Psoas muscle (tissue), 8 donors: ENCODE results near the gene TPGS2. TPM values are rescaled to one million over a fixed set of nuclear protein-coding genes. Genes with fewer than 3 reads are reported as not detected.

Experiments
- ATAC-seq, 4 donors: fragments of 200-7000 bp; cut with Tn5 transposase; one replicate each; pipeline ENCODE4 v1.9.1; 2020; ENCODE audit warnings: moderate library complexity in 3 of 4, mild to moderate bottlenecking in 2 of 4
- DNase-seq, 2 donors: peaks; one replicate each; pipeline ENCODE4 v3.0.0-alpha.2; 2020
- H3K27ac ChIP-seq: fragments of 200-600 bp; one replicate; pipeline ENCODE4 v1.8.0; 2022
- H3K27me3 ChIP-seq, 3 donors: fragments of 200-600 bp in 1 of 3; one replicate each; pipeline versions ENCODE4 v1.6.1 to v1.8.0; 2013 to 2022; ENCODE audit warnings: low read length in 2 of 3, mild to moderate bottlenecking in 2 of 3, moderate library complexity in 1 of 3; ENCODE audit not compliant: insufficient read depth in 3 of 3
- H3K36me3 ChIP-seq, 2 donors: fragments of 200-600 bp in 1 of 2; one replicate each; pipeline versions ENCODE4 v1.6.1 to v1.8.0; 2013 to 2022; ENCODE audit warnings: low read depth in 1 of 2, mild to moderate bottlenecking in 1 of 2, moderate library complexity in 1 of 2; ENCODE audit not compliant: insufficient read depth in 1 of 2
- H3K4me1 ChIP-seq: fragments of 200-600 bp; one replicate; pipeline ENCODE4 v1.8.0; 2022
- H3K4me3 ChIP-seq: fragments of 200-600 bp; one replicate; pipeline ENCODE4 v1.8.0; 2022; ENCODE audit warnings: mild to moderate bottlenecking
- H3K9me3 ChIP-seq: fragments of 200-600 bp; one replicate; pipeline ENCODE4 v1.8.0; 2022
- WGBS, 3 donors: extraction: QIAGEN DNeasy Blood & Tissue Kit; methylation state at CpG; one replicate each; pipeline versions ENCODE4 v1.1.6 to v1.1.7; 2013; 5-methylcytosine and 5-hydroxymethylcytosine counted together
- intact Hi-C, 2 donors: fragments of 100-400 bp; cut with DNase I; formaldehyde crosslinking; loops; one replicate each; pipeline versions ENCODE4 v1.11.0 to v1.14.2; 2022
- polyA plus RNA-seq, 3 donors: library from polyadenylated mRNA; stranded (reverse); fragments of 200-250 nt; gene quantifications; one replicate each; pipeline ENCODE4 v1.2.3, GENCODE V29; 2013
- total RNA-seq, 4 donors: library from RNA; stranded (reverse); fragmentation: NEBNext Ultra II Directional in 2 of 4; extraction: Animal tissue kit (Norgen Biotek cat#: 25700) in 2 of 4; gene quantifications; one replicate each; pipeline versions ENCODE4 v1.2.1 to v1.2.4, GENCODE V29; 2021 to 2023
- TF ChIP-seq, protein P1 (sequence below): fragments of 200-600 bp; IDR thresholded peaks from one replicate; pipeline ENCODE4 v1.8.0; 2022; ENCODE audit warnings: antibody characterized with exemption
- donor health status: healthy with polysubstance abuse.
- donor health status: DM: no; HTN: no; CAD: no; lungs with moderate emphysema.
- donor health status: Bipolar disorder and iron deficiency.
- donor health status: healthy.
- donor health status: DM: yes; HTN: yes; CAD: no.
- donor health status: DM: no; HTN: no; CAD: no.
- donor health status: DM: no; HTN: no; CAD: no.
- donor health status: DM: yes; HTN: yes; CAD: no.

TPGS2 gene
- total and polyA plus RNA-seq, 7 donors, result 8.8 to 17.7 (median 13.5) TPM

DNA sequence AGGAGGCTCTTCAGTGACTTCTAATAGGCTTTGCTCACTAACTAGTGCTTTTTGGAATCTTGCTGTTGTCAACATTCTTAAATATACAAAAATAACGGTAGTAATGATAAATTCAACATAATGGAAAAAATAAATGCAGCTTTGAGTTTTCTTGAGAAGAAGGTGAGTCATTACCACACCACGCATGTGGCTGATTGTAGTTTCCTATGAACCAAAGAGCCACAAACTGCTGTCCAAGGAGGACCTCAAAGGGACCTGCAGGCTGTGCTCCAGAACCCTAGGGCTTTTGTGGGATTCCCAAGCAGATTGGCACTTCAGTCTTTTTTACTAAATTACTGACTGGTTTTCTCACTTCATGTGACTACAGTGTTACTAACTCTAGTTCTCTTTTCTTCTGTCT lies 66.7 kb downstream of the TPGS2 start:
- WGBS, 3 donors, result 92 to 94% (median 94%) methylated on average over 2 of the region's 2 CpGs
- Histone ChIP-seq H3K27ac (no peak overlapping the region), H3K27me3 (no peaks in the 10 kb centered on the region), H3K9me3 (no peaks in the 10 kb centered on the region), H3K4me1 (no peaks in the 10 kb centered on the region), H3K36me3 (peaks cover 0 to 2% of the 10 kb centered on the region in 2 donors), H3K4me3 (no peak overlapping the region)
- intact Hi-C loops, result no loop called here
- ATAC-seq, result no peak
- DNase-seq, result no peak
- TF ChIP-seq, protein P1, sequence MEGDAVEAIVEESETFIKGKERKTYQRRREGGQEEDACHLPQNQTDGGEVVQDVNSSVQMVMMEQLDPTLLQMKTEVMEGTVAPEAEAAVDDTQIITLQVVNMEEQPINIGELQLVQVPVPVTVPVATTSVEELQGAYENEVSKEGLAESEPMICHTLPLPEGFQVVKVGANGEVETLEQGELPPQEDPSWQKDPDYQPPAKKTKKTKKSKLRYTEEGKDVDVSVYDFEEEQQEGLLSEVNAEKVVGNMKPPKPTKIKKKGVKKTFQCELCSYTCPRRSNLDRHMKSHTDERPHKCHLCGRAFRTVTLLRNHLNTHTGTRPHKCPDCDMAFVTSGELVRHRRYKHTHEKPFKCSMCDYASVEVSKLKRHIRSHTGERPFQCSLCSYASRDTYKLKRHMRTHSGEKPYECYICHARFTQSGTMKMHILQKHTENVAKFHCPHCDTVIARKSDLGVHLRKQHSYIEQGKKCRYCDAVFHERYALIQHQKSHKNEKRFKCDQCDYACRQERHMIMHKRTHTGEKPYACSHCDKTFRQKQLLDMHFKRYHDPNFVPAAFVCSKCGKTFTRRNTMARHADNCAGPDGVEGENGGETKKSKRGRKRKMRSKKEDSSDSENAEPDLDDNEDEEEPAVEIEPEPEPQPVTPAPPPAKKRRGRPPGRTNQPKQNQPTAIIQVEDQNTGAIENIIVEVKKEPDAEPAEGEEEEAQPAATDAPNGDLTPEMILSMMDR, result no peak

DNA sequence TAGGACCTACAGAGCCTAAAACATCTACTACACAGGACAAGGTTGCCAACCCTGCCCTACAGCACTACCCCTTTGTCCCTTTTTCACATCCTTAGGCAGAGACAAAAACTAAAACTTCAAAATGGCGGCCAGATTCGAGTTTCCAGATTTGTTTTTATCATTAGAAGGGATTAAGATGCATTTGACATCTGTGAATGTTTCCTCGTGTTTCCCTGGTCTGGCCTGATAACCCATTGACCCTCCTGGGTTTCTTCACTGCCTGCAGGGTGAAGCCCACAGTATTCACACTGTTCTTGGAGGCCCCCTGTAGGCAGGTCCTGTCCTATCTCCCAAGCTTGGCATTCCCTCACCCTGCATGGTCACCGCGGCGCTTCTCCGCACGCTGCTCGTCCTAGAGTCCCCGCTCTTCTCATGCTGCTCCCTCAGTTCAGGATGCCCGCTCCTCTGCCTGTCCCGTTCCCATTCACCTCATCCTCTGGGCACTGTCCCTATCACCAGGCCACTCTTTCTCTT lies 67.6 kb downstream of the TPGS2 start:
- DNase-seq (no peak), ATAC-seq (no peak)
- Histone ChIP-seq H3K27me3 (no peaks in the 10 kb centered on the region), H3K36me3 (peaks cover 0 to 2% of the 10 kb centered on the region in 2 donors), H3K9me3 (no peaks in the 10 kb centered on the region), H3K4me3 (no peak overlapping the region), H3K27ac (no peak overlapping the region), H3K4me1 (no peaks in the 10 kb centered on the region)
- TF ChIP-seq, protein P1, result no peak
- intact Hi-C loops, result no loop called here
- WGBS, 3 donors, result 90 to 95% (median 92%) methylated on average over 12 of the region's 12 CpGs

DNA sequence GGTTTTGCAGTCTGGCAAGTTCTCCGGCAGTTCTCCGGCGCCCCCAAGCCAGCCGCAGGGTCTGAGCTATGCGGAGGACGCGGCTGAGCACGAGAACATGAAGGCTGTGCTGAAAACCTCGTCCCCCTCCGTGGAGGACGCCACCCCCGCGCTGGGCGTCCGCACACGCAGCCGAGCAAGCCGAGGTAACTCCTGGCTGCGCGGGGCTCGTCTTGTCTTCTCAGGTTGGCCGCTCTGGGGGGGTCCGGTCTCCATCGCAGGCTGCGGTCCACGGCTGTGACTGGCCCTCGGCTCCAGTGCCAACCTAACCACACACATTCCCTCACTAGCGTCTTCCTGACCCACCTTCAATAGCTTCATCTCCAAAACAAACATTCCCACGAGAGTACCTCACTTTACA lies 68.2 kb downstream of the TPGS2 start:
- H3K9me3 ChIP-seq, result no peaks in the 10 kb centered on the region
- intact Hi-C loops, result no loop called here
- TF ChIP-seq, protein P1, result no peak
- DNase-seq, result no peak
- peaks cover 0 to 2% of the 10 kb centered on the region in 2 donors for H3K36me3 ChIP-seq
- H3K4me3 ChIP-seq, result no peak overlapping the region
- 95 to 97% (median 97%) methylated on average over 29 of the region's 29 CpGs for WGBS, 3 donors
- no peaks in the 10 kb centered on the region for H3K4me1 ChIP-seq
- no peak overlapping the region for H3K27ac ChIP-seq
- no peak for ATAC-seq
- no peaks in the 10 kb centered on the region for H3K27me3 ChIP-seq

DNA sequence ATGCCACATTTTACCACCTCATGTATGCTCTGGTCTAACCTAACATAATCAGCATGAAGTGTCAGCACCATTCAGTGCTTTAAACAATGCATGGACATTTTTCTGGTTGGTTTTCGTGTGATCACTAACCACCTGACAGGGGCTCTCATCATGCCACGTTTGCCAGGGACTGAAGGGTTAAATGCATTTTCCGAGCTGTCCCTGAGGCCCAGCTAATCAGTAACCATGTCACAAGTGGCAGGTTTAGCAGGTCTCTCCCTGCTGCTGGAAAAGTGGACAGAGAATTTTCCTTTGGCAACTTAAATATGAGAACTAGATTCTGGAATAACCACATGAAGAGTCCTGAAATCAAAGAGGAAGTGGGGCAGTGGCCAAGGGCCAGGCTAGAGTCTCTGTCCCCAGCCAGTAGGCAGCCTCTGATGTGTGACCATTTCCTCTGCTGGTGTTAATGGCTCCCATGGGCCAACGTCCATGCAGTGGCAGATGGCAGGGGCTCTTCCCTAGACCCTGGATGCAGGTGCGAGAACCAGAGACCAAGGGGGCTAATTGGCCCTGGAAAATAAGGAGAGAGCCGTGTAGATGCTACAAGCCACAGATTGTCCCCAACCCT lies 69.5 kb downstream of the TPGS2 start:
- no peak for ATAC-seq
- 64 to 68% (median 67%) methylated on average over 6 of the region's 6 CpGs for WGBS, 3 donors

More for the DNA sequence above, 69.5 kb downstream of the TPGS2 start:
- Histone ChIP-seq H3K27me3 (no peaks in the 10 kb centered on the region), H3K36me3 (peaks cover 0 to 2% of the 10 kb centered on the region in 2 donors), H3K4me1 (no peaks in the 10 kb centered on the region), H3K27ac (no peak overlapping the region), H3K4me3 (no peak overlapping the region), H3K9me3 (no peaks in the 10 kb centered on the region)
- DNase-seq, result no peak
- TF ChIP-seq, protein P1, result no peak
- intact Hi-C loops, result loop anchor here in 1 of 2 donors (5.0 kb wide), 1 partner anchor 72 kb away; no protein-coding TSS in a partner anchor
